LHCN-M2 (cell line): ENCODE data around the gene ZNF608. TPM values are rescaled to one million over a fixed set of nuclear protein-coding genes. Genes with fewer than 3 reads are reported as not detected.

Source experiments
- DNase-seq: peaks from one replicate; pipeline ENCODE4 v3.0.0-alpha.2; 2012; ENCODE audit warnings: low read depth
- polyA plus RNA-seq: library from polyadenylated mRNA; unstranded; fragments of >200 nt; gene quantifications from one replicate; pipeline ENCODE4 v1.2.1, GENCODE V29; 2012; ENCODE audit warnings: missing spikeins
- total RNA-seq: library from RNA; depleted of rRNA; stranded (reverse); fragments of >200 nt; gene quantifications from 2 replicates; pipeline ENCODE4 v1.2.3, GENCODE V29; 2014; rRNA removed

ZNF608 gene
- total RNA-seq: 9.0 and 19.4 TPM in 2 replicates
- 3.0 TPM for polyA plus RNA-seq

- DNase-seq: peak; percentile 89
Measured at GRCh38 chr5:124745928-124746915, at the start of gene ZNF608. Gene ZNF608, minus strand, starts transcription at chr5:124746639. Its CDS starts 1,650 bp downstream, at chr5:124744989.

- DNase-seq: no peak
Measured at GRCh38 chr5:124795829-124796228, 49.4 kb upstream of the ZNF608 start.

GRCh38 chr5:124790895-124791732, 44.7 kb upstream of the ZNF608 start:
- peak; percentile 87 for DNase-seq

GRCh38 chr5:124790301-124790894, 44.0 kb upstream of the ZNF608 start:
- DNase-seq: peak; percentile 90

- peak; percentile 7 for DNase-seq
Measured at GRCh38 chr5:124789104-124789605, 42.7 kb upstream of the ZNF608 start.

- peak; percentile 64 for DNase-seq
Measured at GRCh38 chr5:124783794-124784193, 37.4 kb upstream of the ZNF608 start.

GRCh38 chr5:124783285-124783684, 36.8 kb upstream of the ZNF608 start:
- DNase-seq: no peak

GRCh38 chr5:124782262-124782661, 35.8 kb upstream of the ZNF608 start:
- no peak for DNase-seq

- no peak for DNase-seq
Measured at GRCh38 chr5:124780011-124780410, 33.6 kb upstream of the ZNF608 start.

GRCh38 chr5:124773315-124774311, 27.2 kb upstream of the ZNF608 start:
- DNase-seq: no peak

- no peak for DNase-seq
Measured at GRCh38 chr5:124772457-124773200, 26.2 kb upstream of the ZNF608 start.

- no peak for DNase-seq
Measured at GRCh38 chr5:124771761-124772160, 25.3 kb upstream of the ZNF608 start.

- DNase-seq: no peak
Measured at GRCh38 chr5:124764992-124765611, 18.7 kb upstream of the ZNF608 start.

GRCh38 chr5:124764585-124764984, 18.1 kb upstream of the ZNF608 start:
- DNase-seq: no peak

- DNase-seq: no peak
Measured at GRCh38 chr5:124761010-124761409, 14.6 kb upstream of the ZNF608 start.

GRCh38 chr5:124760608-124761007, 14.2 kb upstream of the ZNF608 start:
- DNase-seq: no peak

- peak; percentile 64 for DNase-seq
Measured at GRCh38 chr5:124755565-124755964, 9.1 kb upstream of the ZNF608 start.

GRCh38 chr5:124755041-124755440, 8.6 kb upstream of the ZNF608 start:
- no peak for DNase-seq
